ENCODE results near the gene DCAKD. TPM values are rescaled to one million over a fixed set of nuclear protein-coding genes. Genes with fewer than 3 reads are reported as not detected.

Gene DCAKD
- total RNA-seq, 1 experiment from 2014 or later = 48.3 TPM

DNA sequence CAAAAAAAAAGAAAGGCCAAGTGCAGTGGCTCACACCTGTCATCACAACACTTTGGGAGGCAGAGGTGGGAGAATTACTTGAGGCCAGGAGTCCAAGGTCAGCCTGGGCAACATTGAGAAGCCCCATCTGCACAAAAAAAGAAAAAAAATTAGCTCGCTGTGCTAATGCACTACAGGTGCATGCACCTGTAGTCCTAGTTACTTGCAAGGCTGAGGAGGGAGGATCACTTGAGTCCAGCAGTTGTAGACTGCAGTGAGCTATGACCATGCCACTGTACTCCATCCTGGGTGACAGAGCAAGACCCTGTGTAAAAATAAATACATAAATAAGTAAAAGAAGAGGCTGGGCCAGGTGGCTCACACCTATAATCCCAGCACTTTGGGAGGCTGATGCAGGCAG is 39.7 kb downstream of the DCAKD start:
- Histone ChIP-seq H2AK5ac (ENCODE audit: insufficient read length, low read length) (no peak overlapping the region), H4K5ac (ENCODE audit: insufficient read length, low read depth, low read length) (no peak overlapping the region), H3K27ac (ENCODE audit: insufficient read length, low read depth, low read length) (no peak overlapping the region), H3K79me1 (ENCODE audit: insufficient read depth, low read depth, low read length, poor library complexity, severe bottlenecking) (no peaks in the 10 kb centered on the region), H3K56ac (ENCODE audit: insufficient read length, low read depth, low read length) (no peak overlapping the region), H3K9ac (ENCODE audit: extremely low read depth, insufficient read length, low read length) (no peak overlapping the region), H3K23me2 (ENCODE audit: insufficient read length, low read depth, low read length, poor library complexity, severe bottlenecking) (no peaks in the 10 kb centered on the region), H4K8ac (replicated peaks; ENCODE audit: insufficient read length, low read depth, low read length) (no peak overlapping the region), H3K14ac (ENCODE audit: insufficient read depth, low read length) (no peak overlapping the region), H3K27me3 (ENCODE audit: insufficient read depth, low read length) (no peaks in the 10 kb centered on the region), H2BK20ac (ENCODE audit: low read depth, low read length, poor library complexity, severe bottlenecking) (no peak overlapping the region), H3K4me2 (ENCODE audit: insufficient read depth, insufficient read length, low read length) (no peak overlapping the region), H2BK120ac (ENCODE audit: low read depth, low read length, poor library complexity, severe bottlenecking) (no peak overlapping the region), H2BK5ac (ENCODE audit: insufficient read length, low read length) (no peak overlapping the region), H3K4me1 (ENCODE audit: insufficient read depth, low read length) (no peaks in the 10 kb centered on the region; the same call in 1 of the 2 replicates), H3K18ac (ENCODE audit: insufficient read length, low read depth, low read length) (no peak overlapping the region), H2AFZ (ENCODE audit: low read length) (no peak overlapping the region), H3T11ph (ENCODE audit: low read length) (no peak overlapping the region), H4K20me1 (ENCODE audit: control insufficient read depth, insufficient read depth, insufficient read length) (no peaks in the 10 kb centered on the region), H3K4ac (ENCODE audit: low read depth, low read length) (no peak overlapping the region), H3K23ac (ENCODE audit: insufficient read length, low read depth, low read length) (no peak overlapping the region), H2BK15ac (ENCODE audit: low read depth, low read length) (no peak overlapping the region), H3K9me3 (ENCODE audit: control insufficient read depth, low read depth, low read length) (no peaks in the 10 kb centered on the region), H4K91ac (ENCODE audit: insufficient read length, low read depth, low read length) (no peak overlapping the region), H2BK12ac (ENCODE audit: insufficient read length, low read depth, low read length) (no peak overlapping the region), H3K79me2 (ENCODE audit: insufficient read depth, low read length) (no peaks in the 10 kb centered on the region)
- Mint-ChIP-seq H3K27ac (no peak overlapping the region; a peak in 1 of 7 replicates), H3K9me3 (no peaks in the 10 kb centered on the region), H3K4me3 (no peak overlapping the region), H3K27me3 (ENCODE audit: low read depth) (peaks cover 19% of the 10 kb centered on the region), H3K4me1 (peaks cover 25 to 41% of the 10 kb centered on the region in 2 experiments), H3K36me3 (ENCODE audit: insufficient read depth in 1 of 3, low read depth in 3 of 3) (no peaks in the 10 kb centered on the region)
- TF ChIP-seq, protein P1, sequence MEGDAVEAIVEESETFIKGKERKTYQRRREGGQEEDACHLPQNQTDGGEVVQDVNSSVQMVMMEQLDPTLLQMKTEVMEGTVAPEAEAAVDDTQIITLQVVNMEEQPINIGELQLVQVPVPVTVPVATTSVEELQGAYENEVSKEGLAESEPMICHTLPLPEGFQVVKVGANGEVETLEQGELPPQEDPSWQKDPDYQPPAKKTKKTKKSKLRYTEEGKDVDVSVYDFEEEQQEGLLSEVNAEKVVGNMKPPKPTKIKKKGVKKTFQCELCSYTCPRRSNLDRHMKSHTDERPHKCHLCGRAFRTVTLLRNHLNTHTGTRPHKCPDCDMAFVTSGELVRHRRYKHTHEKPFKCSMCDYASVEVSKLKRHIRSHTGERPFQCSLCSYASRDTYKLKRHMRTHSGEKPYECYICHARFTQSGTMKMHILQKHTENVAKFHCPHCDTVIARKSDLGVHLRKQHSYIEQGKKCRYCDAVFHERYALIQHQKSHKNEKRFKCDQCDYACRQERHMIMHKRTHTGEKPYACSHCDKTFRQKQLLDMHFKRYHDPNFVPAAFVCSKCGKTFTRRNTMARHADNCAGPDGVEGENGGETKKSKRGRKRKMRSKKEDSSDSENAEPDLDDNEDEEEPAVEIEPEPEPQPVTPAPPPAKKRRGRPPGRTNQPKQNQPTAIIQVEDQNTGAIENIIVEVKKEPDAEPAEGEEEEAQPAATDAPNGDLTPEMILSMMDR (conservative IDR thresholded peaks at IDR 0.05) = no peak
- WGBS (ENCODE audit: extremely low coverage, insufficient read length, low lambda C conversion rate) = no CpG with 5 or more reads among the region's 1 CpG
- DNase-seq = no peak

Data from H9 (cell line).